C4-2B (cell line): Measurements from ENCODE around the gene SPATA31D3.

Experiments used
- ZFX ChIP-seq: fragments of 450-650 bp; IDR thresholded peaks from 2 replicates; pipeline ENCODE4 v1.6.1; 2017
- TF ChIP-seq, protein P1 (sequence below): fragments of 450-650 bp; conservative IDR thresholded peaks from 2 replicates; pipeline ENCODE4 v1.5.1; 2017; ENCODE audit warnings: mild to moderate bottlenecking

DNA sequence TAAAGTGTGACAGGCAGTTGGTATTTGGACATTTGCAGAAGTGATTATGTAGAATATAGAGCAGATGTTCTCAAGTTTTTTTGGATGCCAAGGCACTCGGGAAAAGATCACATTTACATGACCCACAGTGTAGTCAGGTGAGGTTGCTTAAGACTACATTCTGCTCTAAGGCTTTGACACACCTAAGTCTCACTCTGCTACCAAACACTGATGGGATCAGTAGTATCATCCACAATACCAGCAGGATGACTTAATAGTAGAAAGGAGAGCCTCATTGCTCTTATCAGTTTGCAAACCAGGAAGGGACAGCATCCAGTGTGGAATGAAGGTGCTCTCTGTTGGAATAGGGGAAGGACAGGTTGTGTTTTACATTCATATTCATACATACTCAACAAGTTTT is 42.8 kb downstream of the SPATA31D3 start:
- no peak for TF ChIP-seq ZFX
- TF ChIP-seq, protein P1, sequence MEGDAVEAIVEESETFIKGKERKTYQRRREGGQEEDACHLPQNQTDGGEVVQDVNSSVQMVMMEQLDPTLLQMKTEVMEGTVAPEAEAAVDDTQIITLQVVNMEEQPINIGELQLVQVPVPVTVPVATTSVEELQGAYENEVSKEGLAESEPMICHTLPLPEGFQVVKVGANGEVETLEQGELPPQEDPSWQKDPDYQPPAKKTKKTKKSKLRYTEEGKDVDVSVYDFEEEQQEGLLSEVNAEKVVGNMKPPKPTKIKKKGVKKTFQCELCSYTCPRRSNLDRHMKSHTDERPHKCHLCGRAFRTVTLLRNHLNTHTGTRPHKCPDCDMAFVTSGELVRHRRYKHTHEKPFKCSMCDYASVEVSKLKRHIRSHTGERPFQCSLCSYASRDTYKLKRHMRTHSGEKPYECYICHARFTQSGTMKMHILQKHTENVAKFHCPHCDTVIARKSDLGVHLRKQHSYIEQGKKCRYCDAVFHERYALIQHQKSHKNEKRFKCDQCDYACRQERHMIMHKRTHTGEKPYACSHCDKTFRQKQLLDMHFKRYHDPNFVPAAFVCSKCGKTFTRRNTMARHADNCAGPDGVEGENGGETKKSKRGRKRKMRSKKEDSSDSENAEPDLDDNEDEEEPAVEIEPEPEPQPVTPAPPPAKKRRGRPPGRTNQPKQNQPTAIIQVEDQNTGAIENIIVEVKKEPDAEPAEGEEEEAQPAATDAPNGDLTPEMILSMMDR, result no peak
